C4-2B (cell line): ENCODE data around the gene TUBGCP6.

Experiments
- CTCF ChIP-seq: fragments of 450-650 bp; conservative IDR thresholded peaks from 2 replicates; pipeline ENCODE4 v1.5.1; 2017; ENCODE audit warnings: mild to moderate bottlenecking
- ZFX ChIP-seq: fragments of 450-650 bp; IDR thresholded peaks from 2 replicates; pipeline ENCODE4 v1.6.1; 2017

- TF ChIP-seq CTCF (no peak), ZFX (no peak)
Measured at GRCh38 chr22:50169774-50170341, 75.0 kb downstream of the TUBGCP6 start.
